Suprapubic skin (tissue), 4 donors: ENCODE results near the gene AVL9.

Experiments used
- CTCF ChIP-seq, 2 donors: fragments of 200-600 bp in 1 of 2; fragments of 450-650 bp in 1 of 2; sonication (generic) in 1 of 2; IDR thresholded peaks; one replicate each; pipeline ENCODE4 v1.5.1; 2016 to 2019; ENCODE audit warnings: antibody characterized with exemption in 2 of 2, mild to moderate bottlenecking in 1 of 2, moderate library complexity in 1 of 2
- EP300 ChIP-seq: sonication (generic); formaldehyde crosslinking; IDR thresholded peaks from one replicate; pipeline ENCODE4 v1.6.1; 2017; ENCODE audit warnings: antibody characterized with exemption
- POLR2A ChIP-seq, 2 donors: fragments of 450-650 bp; IDR thresholded peaks; one replicate each; pipeline ENCODE4 v1.6.1; 2017; ENCODE audit warnings: antibody characterized with exemption in 2 of 2, mild to moderate bottlenecking in 2 of 2, moderate library complexity in 2 of 2
- POLR2AphosphoS5 ChIP-seq, 3 donors: sonication (generic); formaldehyde crosslinking; IDR thresholded peaks; one replicate each; pipeline ENCODE4 v1.6.1; 2017; ENCODE audit warnings: antibody characterized with exemption in 3 of 3

GRCh38 chr7:32453341-32454011, 41.8 kb upstream of the AVL9 start:
- TF ChIP-seq POLR2A (IDR thresholded peaks at IDR 0.05) (no peak), CTCF (IDR thresholded peaks at IDR 0.05) (no peak), POLR2AphosphoS5 (IDR thresholded peaks at IDR 0.05) (no peak), EP300 (no peak)
